SK-N-SH treated with all-trans-retinoic acid at 6 μM for 48 hours (cell line): ENCODE data around the gene SMCHD1.

ENCODE experiments used
- CREB5 ChIP-seq: fragments of 250-450 bp; sonication (Bioruptor Pico); IDR thresholded peaks from 2 replicates; pipeline ENCODE4 v1.5.1; 2020; ENCODE audit warnings: low read depth, mild to moderate bottlenecking, moderate library complexity
- CSDC2 ChIP-seq: fragments of 250-450 bp; sonication (Bioruptor Pico); IDR thresholded peaks from 2 replicates; pipeline ENCODE4 v1.5.0; 2020; ENCODE audit warnings: mild to moderate bottlenecking, moderate library complexity
- CSRNP3 ChIP-seq: fragments of 250-450 bp; sonication (Bioruptor Pico); IDR thresholded peaks from 2 replicates; pipeline ENCODE4 v1.5.1; 2021; ENCODE audit warnings: mild to moderate bottlenecking, moderate library complexity
- ESRRG ChIP-seq: fragments of 250-450 bp; sonication (Bioruptor Pico); IDR thresholded peaks from 2 replicates; pipeline ENCODE4 v1.6.1; 2021; ENCODE audit warnings: mild to moderate bottlenecking
- GLIS3 ChIP-seq: fragments of 250-450 bp; sonication (Bioruptor Pico); IDR thresholded peaks from 2 replicates; pipeline ENCODE4 v1.5.0; 2020; ENCODE audit warnings: mild to moderate bottlenecking, moderate library complexity
- PATZ1 ChIP-seq: fragments of 250-450 bp; sonication (Bioruptor Pico); IDR thresholded peaks from 2 replicates; pipeline ENCODE4 v1.8.0; 2020; ENCODE audit warnings: mild to moderate bottlenecking, moderate library complexity, borderline replicate concordance
- RARB ChIP-seq: fragments of 250-450 bp; sonication (Bioruptor Pico); IDR thresholded peaks from 2 replicates; pipeline ENCODE4 v1.8.0; 2021; ENCODE audit warnings: mild to moderate bottlenecking, moderate library complexity
- SNAI2 ChIP-seq: fragments of 250-450 bp; sonication (Bioruptor Pico); IDR thresholded peaks from 2 replicates; pipeline ENCODE4 v1.5.0; 2020; ENCODE audit warnings: mild to moderate bottlenecking, moderate library complexity
- TCF4 ChIP-seq: fragments of 250-450 bp; sonication (Bioruptor Pico); IDR thresholded peaks from 2 replicates; pipeline ENCODE4 v1.8.0; 2021; ENCODE audit warnings: mild to moderate bottlenecking, moderate library complexity, borderline replicate concordance
- TSHZ2 ChIP-seq: fragments of 250-450 bp; sonication (Bioruptor Pico); IDR thresholded peaks from 2 replicates; pipeline ENCODE4 v1.5.0; 2020; ENCODE audit warnings: mild to moderate bottlenecking, moderate library complexity
- ZC3H10 ChIP-seq: fragments of 250-450 bp; sonication (Bioruptor Pico); IDR thresholded peaks from 2 replicates; pipeline ENCODE4 v1.5.1; 2021; ENCODE audit warnings: mild to moderate bottlenecking, moderate library complexity
- ZFP30 ChIP-seq: fragments of 450-650 bp; formaldehyde crosslinking; IDR thresholded peaks from 2 replicates; pipeline ENCODE4 v1.5.0; 2022; ENCODE audit warnings: mild to moderate bottlenecking, moderate library complexity
- ZNF565 ChIP-seq: fragments of 450-650 bp; formaldehyde crosslinking; conservative IDR thresholded peaks from 2 replicates; pipeline ENCODE4 v1.5.0; 2020; ENCODE audit warnings: low read depth, mild to moderate bottlenecking, moderate library complexity
- ZNF70 ChIP-seq: fragments of 450-650 bp; formaldehyde crosslinking; IDR thresholded peaks from 2 replicates; pipeline ENCODE4 v1.5.0; 2020; ENCODE audit warnings: mild to moderate bottlenecking, moderate library complexity

DNA sequence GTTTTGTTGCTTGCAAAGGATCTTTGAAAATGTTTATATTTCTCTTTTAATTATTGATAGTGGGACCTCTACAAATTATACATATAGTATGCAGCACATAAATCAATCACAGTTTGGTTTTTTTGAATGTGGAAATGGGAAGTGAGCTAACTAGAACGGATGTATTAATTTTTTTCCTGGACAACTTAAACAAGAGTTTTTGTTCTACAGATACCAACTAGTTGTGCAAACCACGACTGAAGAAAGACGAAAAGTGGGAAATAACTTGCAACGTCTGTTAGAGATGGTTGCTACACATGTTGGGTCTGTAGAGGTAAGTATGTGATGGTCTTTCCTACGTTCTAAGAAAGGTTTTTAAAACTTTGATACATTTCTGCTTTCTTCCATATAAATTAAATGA, 45.0 kb upstream of the SMCHD1 start:
- TF ChIP-seq ESRRG (CRISPR knock-in tag) (no peak), ZFP30 (CRISPR knock-in tag) (no peak), RARB (CRISPR knock-in tag) (no peak), CSDC2 (CRISPR knock-in tag) (no peak), PATZ1 (no peak), CREB5 (CRISPR knock-in tag) (no peak), ZNF565 (CRISPR knock-in tag) (no peak), CSRNP3 (CRISPR knock-in tag) (no peak), ZNF70 (CRISPR knock-in tag) (no peak), SNAI2 (no peak), TSHZ2 (CRISPR knock-in tag) (no peak), GLIS3 (no peak), ZC3H10 (no peak), TCF4 (no peak)
